ENCODE measurements around the gene RPS6KA2.

Gene RPS6KA2

GRCh38 chr6:166511316-166511715, 115.7 kb downstream of the RPS6KA2 start:
- Histone ChIP-seq H3K27me3 (no peaks in the 10 kb centered on the region), H3K9me3 (no peaks in the 10 kb centered on the region), H3K36me3 (peaks cover 0 to 41% (median 10%) of the 10 kb centered on the region in 3 donors), H3K4me3 (no peak overlapping the region), H3K4me1 (no peaks in the 10 kb centered on the region), H3K27ac (no peak overlapping the region)
- intact Hi-C loops (cut with DNase I; ENCODE audit: low total_unique reads), result no loop called here
- no peak for DNase-seq
- TF ChIP-seq CTCF (IDR thresholded peaks at IDR 0.05), result no peak

- intact Hi-C loops (cut with DNase I; ENCODE audit: low total_unique reads), result no loop called here
- Histone ChIP-seq H3K9me3 (no peaks in the 10 kb centered on the region), H3K36me3 (peaks cover 0 to 50% (median 16%) of the 10 kb centered on the region in 3 donors), H3K4me1 (no peaks in the 10 kb centered on the region), H3K4me3 (no peak overlapping the region), H3K27ac (no peak overlapping the region), H3K27me3 (no peaks in the 10 kb centered on the region)
- no peak for TF ChIP-seq CTCF (IDR thresholded peaks at IDR 0.05)
- DNase-seq, result peak in 1 of 2 donors; percentile 20
Observed at GRCh38 chr6:166509193-166509592, 117.9 kb downstream of the RPS6KA2 start.

GRCh38 chr6:166508726-166509125, 118.3 kb downstream of the RPS6KA2 start:
- peaks cover 0 to 53% (median 20%) of the 10 kb centered on the region in 3 donors for H3K36me3 ChIP-seq
- no peak for TF ChIP-seq CTCF (IDR thresholded peaks at IDR 0.05)
- H3K9me3 ChIP-seq, result no peaks in the 10 kb centered on the region
- no peak overlapping the region for H3K27ac ChIP-seq
- H3K4me1 ChIP-seq, result no peaks in the 10 kb centered on the region
- no peak overlapping the region for H3K4me3 ChIP-seq
- DNase-seq, result peak in 1 of 2 donors; percentile 48
- intact Hi-C loops (cut with DNase I; ENCODE audit: low total_unique reads), result no loop called here
- H3K27me3 ChIP-seq, result no peaks in the 10 kb centered on the region

- Histone ChIP-seq H3K4me3 (no peak overlapping the region), H3K36me3 (peaks cover 0 to 60% (median 25%) of the 10 kb centered on the region in 3 donors), H3K27me3 (no peaks in the 10 kb centered on the region), H3K9me3 (no peaks in the 10 kb centered on the region), H3K27ac (no peak overlapping the region), H3K4me1 (no peaks in the 10 kb centered on the region)
- peak in 1 of 2 donors; percentile 35 for DNase-seq
- intact Hi-C loops (cut with DNase I; ENCODE audit: low total_unique reads), result no loop called here
- no peak for TF ChIP-seq CTCF (IDR thresholded peaks at IDR 0.05)
Observed at GRCh38 chr6:166507809-166508564, 119.1 kb downstream of the RPS6KA2 start.

- TF ChIP-seq CTCF (IDR thresholded peaks at IDR 0.05), result no peak
- no peaks in the 10 kb centered on the region for H3K27me3 ChIP-seq
- H3K27ac ChIP-seq, result no peak overlapping the region
- intact Hi-C loops (cut with DNase I; ENCODE audit: low total_unique reads), result no loop called here
- H3K4me1 ChIP-seq, result no peaks in the 10 kb centered on the region
- H3K36me3 ChIP-seq, result peaks cover 0 to 61% (median 25%) of the 10 kb centered on the region in 3 donors
- no peaks in the 10 kb centered on the region for H3K9me3 ChIP-seq
- DNase-seq, result peak in 1 of 2 donors; percentile 4
- no peak overlapping the region for H3K4me3 ChIP-seq
Observed at GRCh38 chr6:166507380-166507779, 119.7 kb downstream of the RPS6KA2 start.
